ENCODE data around the gene APOA1. TPM values are rescaled to one million over a fixed set of nuclear protein-coding genes. Genes with fewer than 3 reads are reported as not detected.

The APOA1 gene
- total RNA-seq, 4 donors from 2014 or later, result 2.2 to 23.2 (median 8.3) TPM

GRCh38 chr11:116842117-116842516 is 4.7 kb upstream of the APOA1 start:
- intact Hi-C loops (cut with DNase I), result no loop called here
- H3K4me3 ChIP-seq (replicated peaks in 1 of 3), result no peak overlapping the region
- WGBS, 2 donors, result 98 to 100% methylated on average over 4 of the region's 4 CpGs
- peaks cover 7 to 9% of the 10 kb centered on the region in 2 donors for H3K4me1 ChIP-seq
- no peak for TF ChIP-seq POLR2A (IDR thresholded peaks at IDR 0.05)
- TF ChIP-seq, protein P1, sequence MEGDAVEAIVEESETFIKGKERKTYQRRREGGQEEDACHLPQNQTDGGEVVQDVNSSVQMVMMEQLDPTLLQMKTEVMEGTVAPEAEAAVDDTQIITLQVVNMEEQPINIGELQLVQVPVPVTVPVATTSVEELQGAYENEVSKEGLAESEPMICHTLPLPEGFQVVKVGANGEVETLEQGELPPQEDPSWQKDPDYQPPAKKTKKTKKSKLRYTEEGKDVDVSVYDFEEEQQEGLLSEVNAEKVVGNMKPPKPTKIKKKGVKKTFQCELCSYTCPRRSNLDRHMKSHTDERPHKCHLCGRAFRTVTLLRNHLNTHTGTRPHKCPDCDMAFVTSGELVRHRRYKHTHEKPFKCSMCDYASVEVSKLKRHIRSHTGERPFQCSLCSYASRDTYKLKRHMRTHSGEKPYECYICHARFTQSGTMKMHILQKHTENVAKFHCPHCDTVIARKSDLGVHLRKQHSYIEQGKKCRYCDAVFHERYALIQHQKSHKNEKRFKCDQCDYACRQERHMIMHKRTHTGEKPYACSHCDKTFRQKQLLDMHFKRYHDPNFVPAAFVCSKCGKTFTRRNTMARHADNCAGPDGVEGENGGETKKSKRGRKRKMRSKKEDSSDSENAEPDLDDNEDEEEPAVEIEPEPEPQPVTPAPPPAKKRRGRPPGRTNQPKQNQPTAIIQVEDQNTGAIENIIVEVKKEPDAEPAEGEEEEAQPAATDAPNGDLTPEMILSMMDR (IDR thresholded peaks at IDR 0.05), result no peak
- H3K9me3 ChIP-seq, result no peaks in the 10 kb centered on the region
- no peak overlapping the region for H3K27ac ChIP-seq
- H3K36me3 ChIP-seq, result peaks cover 22 to 30% of the 10 kb centered on the region in 2 donors
- DNase-seq, result no peak
- no peaks in the 10 kb centered on the region for H3K27me3 ChIP-seq

DNA sequence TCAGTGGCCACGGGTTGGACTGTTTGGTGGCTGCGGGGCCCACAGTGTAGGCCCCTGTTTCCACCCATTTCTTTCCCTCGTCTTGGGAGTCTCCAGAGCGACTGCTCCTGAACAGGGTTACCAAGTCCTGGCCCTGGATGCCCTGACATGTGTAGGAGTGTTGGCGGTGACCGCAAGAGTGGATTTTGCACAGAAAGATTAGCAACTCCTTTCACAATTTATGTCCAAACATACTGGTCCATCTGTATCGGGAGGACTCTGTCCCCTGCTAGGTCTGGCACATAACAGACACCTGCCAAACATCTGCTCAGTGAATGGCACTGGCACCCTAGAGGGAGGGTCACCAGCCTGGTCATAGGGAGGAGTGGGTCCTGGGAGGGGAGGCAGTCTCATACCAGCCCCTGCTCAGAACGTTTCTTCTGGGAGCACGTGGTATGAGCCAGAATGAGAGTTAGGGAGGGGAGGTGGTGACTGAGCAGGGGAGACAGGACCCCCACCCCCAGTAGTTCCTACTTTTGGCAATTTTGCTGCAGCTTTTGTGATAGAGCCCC is 3.4 kb upstream of the APOA1 start:
- Histone ChIP-seq H3K36me3 (peaks cover 9 to 17% of the 10 kb centered on the region in 2 donors), H3K4me3 (replicated peaks in 1 of 3) (no peak overlapping the region), H3K27me3 (no peaks in the 10 kb centered on the region), H3K27ac (no peak overlapping the region), H3K9me3 (no peaks in the 10 kb centered on the region), H3K4me1 (peaks cover 18 to 21% of the 10 kb centered on the region in 2 donors)
- intact Hi-C loops (cut with DNase I), result no loop called here
- DNase-seq, result no peak
- WGBS, 2 donors, result 80 to 81% methylated on average over 9 of the region's 9 CpGs
- TF ChIP-seq, protein P1 (IDR thresholded peaks at IDR 0.05), result no peak
- no peak for TF ChIP-seq POLR2A (IDR thresholded peaks at IDR 0.05)

DNA sequence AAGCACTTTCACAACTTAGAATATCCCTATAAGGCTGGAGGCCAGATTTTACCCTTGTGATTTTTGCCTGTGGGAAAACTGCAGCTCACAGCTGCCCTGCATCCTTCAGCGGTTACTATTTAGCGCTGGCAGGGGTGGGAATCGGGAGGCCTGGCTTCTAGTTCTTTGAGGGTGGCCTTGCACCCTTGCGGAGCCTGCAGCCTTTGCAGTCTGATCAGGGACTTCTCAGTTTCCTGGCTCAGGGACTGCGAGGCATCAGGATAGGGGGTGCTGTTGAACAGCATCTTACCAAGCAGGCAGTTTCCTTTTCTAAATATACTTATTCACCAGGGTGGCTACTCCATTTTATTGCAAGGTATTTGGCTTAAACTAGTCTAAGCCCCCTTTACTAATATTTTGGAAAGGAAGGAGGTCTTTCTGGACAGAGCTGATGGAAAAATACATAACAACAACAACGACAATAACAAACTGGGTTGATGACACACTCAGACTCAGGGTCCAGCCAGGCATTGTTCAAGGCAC is 2.9 kb upstream of the APOA1 start:
- peaks cover 21 to 25% of the 10 kb centered on the region in 2 donors for H3K4me1 ChIP-seq
- H3K9me3 ChIP-seq, result no peaks in the 10 kb centered on the region
- WGBS, 2 donors, result 58 to 59% methylated on average over 6 of the region's 6 CpGs
- TF ChIP-seq POLR2A (IDR thresholded peaks at IDR 0.05), result no peak
- TF ChIP-seq, protein P1 (IDR thresholded peaks at IDR 0.05), result no peak
- intact Hi-C loops (cut with DNase I), result no loop called here
- H3K4me3 ChIP-seq (replicated peaks in 1 of 3), result no peak overlapping the region
- peaks cover 6 to 12% of the 10 kb centered on the region in 2 donors for H3K36me3 ChIP-seq
- H3K27me3 ChIP-seq, result no peaks in the 10 kb centered on the region
- no peak for DNase-seq
- no peak overlapping the region for H3K27ac ChIP-seq

GRCh38 chr11:116838321-116839084 is 1.1 kb upstream of the APOA1 start:
- WGBS, 2 donors, result 93 to 97% methylated on average over 6 of the region's 6 CpGs
- Histone ChIP-seq H3K9me3 (no peaks in the 10 kb centered on the region), H3K27me3 (no peaks in the 10 kb centered on the region), H3K36me3 (peaks cover under 1 to 1% of the 10 kb centered on the region in 2 donors), H3K4me1 (peaks cover 37 to 43% of the 10 kb centered on the region in 2 donors), H3K27ac (no peak overlapping the region), H3K4me3 (replicated peaks in 1 of 3) (no peak overlapping the region)
- intact Hi-C loops (cut with DNase I), result loop anchor here (5.0 kb wide), 1 partner anchor 46 kb away; the partner anchor contains the start of gene APOA5
- no peak for TF ChIP-seq POLR2A (IDR thresholded peaks at IDR 0.05)
- TF ChIP-seq, protein P1 (IDR thresholded peaks at IDR 0.05), result no peak
- DNase-seq, result no peak

GRCh38 chr11:116836632-116836991 is 810 bp downstream of the APOA1 start:
- intact Hi-C loops (cut with DNase I), result loop anchor here (5.0 kb wide), 1 partner anchor 44 kb away; the partner anchor contains the start of gene APOA5
- peaks cover 37 to 44% of the 10 kb centered on the region in 2 donors for H3K4me1 ChIP-seq
- H3K9me3 ChIP-seq, result no peaks in the 10 kb centered on the region
- H3K4me3 ChIP-seq (replicated peaks in 1 of 3), result no peak overlapping the region
- no peaks in the 10 kb centered on the region for H3K27me3 ChIP-seq
- no peaks in the 10 kb centered on the region for H3K36me3 ChIP-seq
- 68 to 73% methylated on average over 7 of the region's 7 CpGs for WGBS, 2 donors
- TF ChIP-seq, protein P1 (IDR thresholded peaks at IDR 0.05), result no peak
- no peak for TF ChIP-seq POLR2A (IDR thresholded peaks at IDR 0.05)
- peak overlapping the region; percentile 96 to 97 (median 96) for H3K27ac ChIP-seq
- DNase-seq, result no peak
